ENCODE results near the gene WDR33. TPM values are rescaled to one million over a fixed set of nuclear protein-coding genes. Genes with fewer than 3 reads are reported as not detected.

WDR33 gene
- total and polyA plus RNA-seq, 2 of the 13 experiments (the other 11 are each of a cell fraction or from before 2014, with no cell fraction given), result 54.9 to 78.2 TPM

GRCh38 chr2:127701651-127702394, 109.1 kb downstream of the WDR33 start (continued):
- TF ChIP-seq KIAA2018 (CRISPR knock-in tag; IDR thresholded peaks at IDR 0.05; ENCODE audit: borderline replicate concordance) (peak; percentile 31; the same call in 1 of the 2 replicates), MEIS1 (CRISPR knock-in tag; IDR thresholded peaks at IDR 0.05; ENCODE audit: borderline replicate concordance) (0 out of 2 replicates have a peak, but pooled peaks have one; percentile 30), PHF5A (CRISPR knock-in tag; IDR thresholded peaks at IDR 0.05; ENCODE audit: low read depth, unreplicated experiment) (peak; percentile 48), ZNF883 (CRISPR knock-in tag; IDR thresholded peaks at IDR 0.05; ENCODE audit: not compliant biosample characterization) (peak; percentile 84), RAD21 (CRISPR knock-in tag; IDR thresholded peaks at IDR 0.05) (peak; percentile 80; the same call in 1 of the 2 replicates), MXD3 (CRISPR knock-in tag; IDR thresholded peaks at IDR 0.05) (no peak; the same call in 1 of the 2 replicates), ZNF564 (CRISPR knock-in tag; IDR thresholded peaks at IDR 0.05) (peak; percentile 80), ZNF512B (CRISPR knock-in tag; IDR thresholded peaks at IDR 0.05; ENCODE audit: borderline replicate concordance) (peak; percentile 87; the same call in 1 of the 2 replicates), NFAT5 (CRISPR knock-in tag; IDR thresholded peaks at IDR 0.05) (0 out of 2 replicates have a peak, but pooled peaks have one; percentile 73), KLF12 (CRISPR knock-in tag; IDR thresholded peaks at IDR 0.05; ENCODE audit: borderline replicate concordance) (peak; percentile 51)
